HCT116 (cell line): ENCODE measurements around the gene TENM3. TPM values are rescaled to one million over a fixed set of nuclear protein-coding genes. Genes with fewer than 3 reads are reported as not detected.

ENCODE experiments used
- ATAC-seq: fragments of 200-7000 bp; cut with Tn5 transposase; 2 replicates; pipeline ENCODE4 v1.9.1; 2020; ENCODE audit warnings: mild to moderate bottlenecking, moderate library complexity
- BruUV-seq: library from RNA; stranded (reverse); fragments of 400-500 nt; replicated peaks from 2 replicates; lab custom pipeline; 2021; lab: Mats Ljungman, UMichigan
- CTCF ChIA-PET: fragments of 300-600 bp; sonication (Branson Sonifier 250); formaldehyde crosslinking; loops from one replicate; lab custom pipeline; 2021; ENCODE audit warnings: antibody characterized with exemption; lab: Charles Lee
- POLR2A ChIA-PET: fragments of 300-600, 350-600 bp; sonication (Branson Sonifier 250); formaldehyde crosslinking; loops from one replicate; lab custom pipeline; 2021; ENCODE audit warnings: antibody characterized with exemption; lab: Charles Lee
- RAD21 ChIA-PET, 2 experiments: fragments of 300-600 bp; sonication (Branson Sonifier 250); formaldehyde crosslinking; loops; one replicate each; lab custom pipeline; 2023; ENCODE audit warnings: low total read pairs in 2 of 2; ENCODE audit not compliant: uncharacterized antibody in 2 of 2, unreplicated experiment in 2 of 2, low non-redundant PET in 1 of 2; lab: Charles Lee
- DNase-seq: peaks from one replicate; pipeline ENCODE4 v3.0.0-alpha.2; 2010; ENCODE audit warnings: low read depth, low spot score
- H2AFZ ChIP-seq: fragments of 200-600 bp; shearing (Covaris generic), sonication (generic); 2 replicates; pipeline ENCODE4 v1.6.1; 2017; ENCODE audit warnings: low read depth, mixed run types, mixed read lengths, antibody characterized with exemption, low read length; ENCODE audit not compliant: poor library complexity, severe bottlenecking
- H3K27ac ChIP-seq: 2 replicates; pipeline ENCODE4 v1.5.1; 2012; ENCODE audit warnings: low read depth, low read length
- H3K27me3 ChIP-seq: fragments of 200-600 bp; sonication (generic); 2 replicates; pipeline ENCODE4 v1.6.1; 2016; ENCODE audit warnings: mixed run types, low read length, mixed read lengths; ENCODE audit not compliant: insufficient read depth
- H3K36me3 ChIP-seq, 2 experiments: fragments of 200-500 bp in 1 of 2; fragments of 200-600 bp in 1 of 2; sonication (Bioruptor generic) in 1 of 2; sonication (generic) in 1 of 2; 2 replicates each; pipeline versions ENCODE4 v1.5.1 to v1.6.1; 2014 to 2016; ENCODE audit warnings: low read length in 2 of 2, inconsistent platforms in 1 of 2, mixed read lengths in 1 of 2, mixed run types in 1 of 2; ENCODE audit not compliant: insufficient read depth in 2 of 2, control insufficient read depth in 1 of 2
- H3K4me1 ChIP-seq, 2 experiments: fragments of 200-600 bp in 1 of 2; sonication (generic) in 1 of 2; 2 replicates each; pipeline versions ENCODE4 v1.5.1 to v1.6.1; 2012 to 2017; ENCODE audit warnings: low read length in 2 of 2, inconsistent platforms in 1 of 2, mild to moderate bottlenecking in 1 of 2, mixed read lengths in 1 of 2, mixed run types in 1 of 2, moderate library complexity in 1 of 2; ENCODE audit not compliant: insufficient read depth in 2 of 2, control insufficient read depth in 1 of 2
- H3K4me2 ChIP-seq: fragments of 200-600 bp; sonication (generic); 2 replicates; pipeline ENCODE4 v1.6.1; 2017; ENCODE audit warnings: mixed run types, low read length, mixed read lengths
- H3K4me3 ChIP-seq, 2 experiments: fragments of 200-600 bp in 1 of 2; sonication (generic) in 1 of 2; replicated peaks in 1 of 2; 2 replicates each; pipeline ENCODE4 v1.5.1; 2011 to 2016; ENCODE audit warnings: low read length in 2 of 2, control low read depth in 1 of 2, low read depth in 1 of 2, mild to moderate bottlenecking in 1 of 2, mixed read lengths in 1 of 2, mixed run types in 1 of 2
- H3K79me2 ChIP-seq: fragments of 200-600 bp; sonication (generic); 2 replicates; pipeline ENCODE4 v1.6.1; 2017; ENCODE audit warnings: mild to moderate bottlenecking, mixed run types, low read length, moderate library complexity, mixed read lengths; ENCODE audit not compliant: insufficient read depth
- H3K9ac ChIP-seq: fragments of 200-600 bp; sonication (generic); 2 replicates; pipeline ENCODE4 v1.6.1; 2016; ENCODE audit warnings: low read length, mixed read lengths
- H3K9me2 ChIP-seq: fragments of 200-600 bp; sonication (generic), shearing (Covaris generic); 2 replicates; pipeline ENCODE4 v1.6.1; 2017; ENCODE audit warnings: mixed run types, mild to moderate bottlenecking, moderate library complexity; ENCODE audit not compliant: insufficient read depth
- H3K9me3 ChIP-seq, 2 experiments: fragments of 200-500 bp in 1 of 2; fragments of 200-600 bp in 1 of 2; sonication (Bioruptor generic) in 1 of 2; sonication (generic) in 1 of 2; 2 replicates each; pipeline ENCODE4 v1.6.1; 2014 to 2017; ENCODE audit warnings: low read length in 2 of 2, mixed read lengths in 2 of 2, inconsistent platforms in 1 of 2, low read depth in 1 of 2, mild to moderate bottlenecking in 1 of 2, mixed run types in 1 of 2, moderate library complexity in 1 of 2; ENCODE audit not compliant: control insufficient read depth in 1 of 2, insufficient read depth in 1 of 2
- H4K20me1 ChIP-seq: fragments of 200-600 bp; sonication (generic), shearing (Covaris generic); 2 replicates; pipeline ENCODE4 v1.6.1; 2017; ENCODE audit warnings: mixed run types, mild to moderate bottlenecking, moderate library complexity; ENCODE audit not compliant: insufficient read depth
- CEBPB ChIP-seq: IDR thresholded peaks from 2 replicates; pipeline ENCODE4 v1.6.1; 2012; ENCODE audit warnings: low read depth
- EGR1 ChIP-seq: IDR thresholded peaks from 2 replicates; pipeline ENCODE4 v1.6.1; 2012; ENCODE audit warnings: low read depth
- ELF1 ChIP-seq: IDR thresholded peaks from 2 replicates; pipeline ENCODE4 v1.6.1; 2012; ENCODE audit warnings: low read depth, borderline replicate concordance
- EZH2 ChIP-seq: fragments of 200-600 bp; sonication (generic); IDR thresholded peaks from 2 replicates; pipeline ENCODE4 v1.6.1; 2017; ENCODE audit warnings: antibody characterized with exemption, mixed run types
- EZH2phosphoT487 ChIP-seq: fragments of 200-600 bp; IDR thresholded peaks from 2 replicates; pipeline ENCODE4 v1.6.1; 2018; ENCODE audit warnings: antibody characterized with exemption, borderline replicate concordance
- JUND ChIP-seq: IDR thresholded peaks from 2 replicates; pipeline ENCODE4 v1.6.1; 2012
- POLR2A ChIP-seq: IDR thresholded peaks from 2 replicates; pipeline ENCODE4 v1.7.0; 2011; ENCODE audit warnings: borderline replicate concordance; ENCODE audit not compliant: insufficient read depth, insufficient read length; ENCODE audit errors: extremely low read depth
- REST ChIP-seq: IDR thresholded peaks from 2 replicates; pipeline ENCODE4 v1.6.1; 2012; ENCODE audit warnings: low read depth
- SIN3A ChIP-seq: IDR thresholded peaks from 2 replicates; pipeline ENCODE4 v1.6.1; 2012; ENCODE audit warnings: low read depth
- SP1 ChIP-seq: IDR thresholded peaks from 2 replicates; pipeline ENCODE4 v1.6.1; 2012; ENCODE audit warnings: low read depth
- SRF ChIP-seq: IDR thresholded peaks from 2 replicates; pipeline ENCODE4 v1.6.1; 2012; ENCODE audit warnings: low read depth
- ZBTB33 ChIP-seq: IDR thresholded peaks from 2 replicates; pipeline ENCODE4 v1.6.1; 2011; ENCODE audit warnings: mild to moderate bottlenecking, low read length, moderate library complexity; ENCODE audit not compliant: insufficient replicate concordance; ENCODE audit errors: extremely low read depth
- ZFX ChIP-seq: fragments of 450-650 bp; IDR thresholded peaks from 2 replicates; pipeline ENCODE4 v1.6.1; 2017
- ZNF274 ChIP-seq: fragments of 200-500 bp; sonication (Bioruptor generic); IDR thresholded peaks from 2 replicates; pipeline ENCODE4 v1.6.1; 2014; ENCODE audit warnings: mild to moderate bottlenecking, low read depth, low read length, inconsistent platforms
- intact Hi-C: fragments of 100-400 bp; cut with micrococcal nuclease; formaldehyde crosslinking; loops from 2 replicates; pipeline ENCODE4 v1.10.0; 2022
- total RNA-seq: library from RNA; stranded (reverse); gene quantifications from one replicate; pipeline ENCODE4 v1.2.1, GENCODE V29; 2021; ENCODE audit not compliant: unreplicated experiment

Gene TENM3
- total RNA-seq, 1 experiment from 2014 or later: 0.54 TPM

GRCh38 chr4:182576601-182577289, 333.5 kb downstream of the TENM3 start:
- Histone ChIP-seq H3K4me1 (peaks cover 0 to 5% of the 10 kb centered on the region in 2 experiments; a peak in 1 of 4 replicates), H4K20me1 (no peaks in the 10 kb centered on the region), H3K4me2 (no peak overlapping the region), H3K36me3 (no peaks in the 10 kb centered on the region), H2AFZ (no peak overlapping the region), H3K79me2 (no peaks in the 10 kb centered on the region), H3K9me2 (no peaks in the 10 kb centered on the region), H3K9ac (no peak overlapping the region), H3K9me3 (no peaks in the 10 kb centered on the region), H3K27me3 (peaks cover 42% of the 10 kb centered on the region), H3K27ac (no peak overlapping the region)
- ChIA-PET RAD21 (no interaction called here), POLR2A (no interaction called here)
- no peak for DNase-seq
- BruUV-seq: no TSS peak
- no peak for TF ChIP-seq ZFX
- no peak for TF ChIP-seq ZBTB33
- no peak for TF ChIP-seq SP1
- no peak for TF ChIP-seq CEBPB
- no peak for TF ChIP-seq ELF1
- no peak for TF ChIP-seq SIN3A
- TF ChIP-seq, all 23 proteins: peak for 0
- no peak overlapping the region for H3K4me3 ChIP-seq
- no peak for ATAC-seq
- intact Hi-C loops: no loop called here
- CTCF ChIA-PET: no interaction called here

- Histone ChIP-seq H4K20me1 (no peaks in the 10 kb centered on the region), H3K4me2 (no peak overlapping the region), H3K4me3 (no peak overlapping the region), H3K4me1 (peaks cover 0 to 5% of the 10 kb centered on the region in 2 experiments; a peak in 1 of 4 replicates), H3K9me3 (no peaks in the 10 kb centered on the region), H3K9ac (no peak overlapping the region), H3K27ac (no peak overlapping the region), H2AFZ (no peak overlapping the region), H3K36me3 (no peaks in the 10 kb centered on the region), H3K79me2 (no peaks in the 10 kb centered on the region), H3K27me3 (peaks cover 41% of the 10 kb centered on the region), H3K9me2 (no peaks in the 10 kb centered on the region)
- ChIA-PET RAD21 (no interaction called here), CTCF (no interaction called here), POLR2A (no interaction called here)
- DNase-seq (no peak), ATAC-seq (no peak)
- no peak for TF ChIP-seq REST
- no peak for TF ChIP-seq JUND
- no peak for TF ChIP-seq SRF
- no peak for TF ChIP-seq EGR1
- no peak for TF ChIP-seq ZNF274
- TF ChIP-seq POLR2A: no peak
- TF ChIP-seq SP1: no peak
- TF ChIP-seq CEBPB: no peak
- no peak for TF ChIP-seq ELF1
- TF ChIP-seq EZH2phosphoT487: no peak
- TF ChIP-seq EZH2: no peak
- no TSS peak for BruUV-seq
- intact Hi-C loops: no loop called here
Measured at GRCh38 chr4:182577411-182577810, 334.2 kb downstream of the TENM3 start.
